Effector memory CD4-positive, alpha-beta T cell (primary cell): ENCODE results near the gene OR5C1.

ENCODE experiments used
- DNase-seq, 3 donors: peaks; one replicate each; pipeline ENCODE4 v3.0.0-alpha.2; 2020
- H3K27ac ChIP-seq: 2 replicates; pipeline ENCODE4 v1.7.0; 2013; ENCODE audit warnings: mild to moderate bottlenecking, low read length, moderate library complexity; ENCODE audit not compliant: insufficient read depth, poor library complexity, severe bottlenecking
- H3K27me3 ChIP-seq: replicated peaks from 2 replicates; pipeline ENCODE4 v1.7.0; 2013; ENCODE audit warnings: mild to moderate bottlenecking, low read length; ENCODE audit not compliant: insufficient read depth, control insufficient read depth, poor library complexity, severe bottlenecking
- H3K36me3 ChIP-seq: 2 replicates; pipeline ENCODE4 v1.7.0; 2013; ENCODE audit warnings: mild to moderate bottlenecking, low read length, moderate library complexity; ENCODE audit not compliant: control insufficient read depth, insufficient read depth
- H3K4me1 ChIP-seq: 2 replicates; pipeline ENCODE4 v1.7.0; 2013; ENCODE audit warnings: low read length, mild to moderate bottlenecking; ENCODE audit not compliant: control insufficient read depth, insufficient read depth, poor library complexity, severe bottlenecking
- H3K4me3 ChIP-seq: 2 replicates; pipeline ENCODE4 v1.7.0; 2013; ENCODE audit warnings: low read length, low read depth, mild to moderate bottlenecking; ENCODE audit not compliant: insufficient read depth, poor library complexity, severe bottlenecking
- H3K9me3 ChIP-seq: 2 replicates; pipeline ENCODE4 v1.7.0; 2013; ENCODE audit warnings: mild to moderate bottlenecking, low read length, moderate library complexity; ENCODE audit not compliant: control insufficient read depth
- total RNA-seq, 3 donors: gene quantifications; one replicate each; lab custom pipeline; 2026; lab: John Stamatoyannopoulos, UW

OR5C1 gene
- total RNA-seq = 0 reads per million in 3 donors

GRCh38 chr9:122788831-122789230, at the start of gene OR5C1:
Gene OR5C1, plus strand, starts transcription at chr9:122788933. Its CDS starts 0 bp downstream, at chr9:122788933.
- Histone ChIP-seq H3K4me1 (no peaks in the 10 kb centered on the region), H3K4me3 (no peak within 1 kb of the TSS), H3K36me3 (no peaks in the 10 kb centered on the region), H3K27ac (no peak within 1 kb of the TSS), H3K27me3 (no peaks in the 10 kb centered on the region), H3K9me3 (no peaks in the 10 kb centered on the region)
- DNase-seq = no peak

- Histone ChIP-seq H3K27me3 (no peaks in the 10 kb centered on the region), H3K4me1 (no peaks in the 10 kb centered on the region)
Observed at GRCh38 chr9:122742003-122742402, 46.7 kb upstream of the OR5C1 start, which contains the start of gene OR1L6. Gene OR1L6, plus strand, starts transcription at chr9:122742303. Its CDS starts 7,545 bp downstream, at chr9:122749848.

GRCh38 chr9:122754825-122755224, 33.9 kb upstream of the OR5C1 start:
- DNase-seq = no peak
- no peaks in the 10 kb centered on the region for H3K9me3 ChIP-seq

More at GRCh38 chr9:122742003-122742402, 46.7 kb upstream of the OR5C1 start, which contains the start of gene OR1L6:
- DNase-seq = no peak
- Histone ChIP-seq H3K9me3 (no peaks in the 10 kb centered on the region), H3K27ac (no peak within 1 kb of the TSS), H3K36me3 (no peaks in the 10 kb centered on the region), H3K4me3 (no peak within 1 kb of the TSS)

GRCh38 chr9:122767817-122768216, 20.9 kb upstream of the OR5C1 start:
- DNase-seq = no peak
- H3K36me3 ChIP-seq = no peaks in the 10 kb centered on the region
- no peak overlapping the region for H3K4me3 ChIP-seq
- H3K27me3 ChIP-seq = no peaks in the 10 kb centered on the region
- H3K27ac ChIP-seq = no peak overlapping the region
- H3K4me1 ChIP-seq = no peaks in the 10 kb centered on the region
- H3K9me3 ChIP-seq = no peaks in the 10 kb centered on the region

More at GRCh38 chr9:122754825-122755224, 33.9 kb upstream of the OR5C1 start:
- no peak overlapping the region for H3K4me3 ChIP-seq
- H3K27ac ChIP-seq = no peak overlapping the region
- no peaks in the 10 kb centered on the region for H3K36me3 ChIP-seq
- no peaks in the 10 kb centered on the region for H3K27me3 ChIP-seq
- no peaks in the 10 kb centered on the region for H3K4me1 ChIP-seq

GRCh38 chr9:122777052-122777451, 11.7 kb upstream of the OR5C1 start:
- H3K4me3 ChIP-seq = no peak overlapping the region
- H3K27me3 ChIP-seq = no peaks in the 10 kb centered on the region
- H3K9me3 ChIP-seq = no peaks in the 10 kb centered on the region
- no peak overlapping the region for H3K27ac ChIP-seq
- no peaks in the 10 kb centered on the region for H3K4me1 ChIP-seq
- DNase-seq = no peak
- H3K36me3 ChIP-seq = no peaks in the 10 kb centered on the region

GRCh38 chr9:122777935-122778627, 10.7 kb upstream of the OR5C1 start:
- Histone ChIP-seq H3K27me3 (no peaks in the 10 kb centered on the region), H3K4me1 (no peaks in the 10 kb centered on the region), H3K9me3 (no peaks in the 10 kb centered on the region), H3K27ac (no peak overlapping the region), H3K4me3 (no peak overlapping the region), H3K36me3 (no peaks in the 10 kb centered on the region)
- no peak for DNase-seq

- Histone ChIP-seq H3K36me3 (no peaks in the 10 kb centered on the region), H3K9me3 (no peaks in the 10 kb centered on the region), H3K4me3 (no peak overlapping the region), H3K4me1 (no peaks in the 10 kb centered on the region), H3K27ac (no peak overlapping the region), H3K27me3 (no peaks in the 10 kb centered on the region)
- no peak for DNase-seq
Observed at GRCh38 chr9:122779181-122779580, 9.6 kb upstream of the OR5C1 start.

- H3K27me3 ChIP-seq = no peaks in the 10 kb centered on the region
- H3K4me1 ChIP-seq = no peaks in the 10 kb centered on the region
- H3K4me3 ChIP-seq = no peak overlapping the region
- no peak for DNase-seq
- no peaks in the 10 kb centered on the region for H3K9me3 ChIP-seq
- H3K27ac ChIP-seq = no peak overlapping the region
- no peaks in the 10 kb centered on the region for H3K36me3 ChIP-seq
Observed at GRCh38 chr9:122780026-122780425, 8.7 kb upstream of the OR5C1 start.

- no peaks in the 10 kb centered on the region for H3K27me3 ChIP-seq
- H3K9me3 ChIP-seq = no peaks in the 10 kb centered on the region
- H3K27ac ChIP-seq = no peak overlapping the region
- no peak for DNase-seq
- no peaks in the 10 kb centered on the region for H3K4me1 ChIP-seq
- H3K36me3 ChIP-seq = no peaks in the 10 kb centered on the region
- H3K4me3 ChIP-seq = no peak overlapping the region
Observed at GRCh38 chr9:122781671-122782070, 7.1 kb upstream of the OR5C1 start.

- Histone ChIP-seq H3K4me1 (no peaks in the 10 kb centered on the region), H3K36me3 (no peaks in the 10 kb centered on the region), H3K27me3 (no peaks in the 10 kb centered on the region), H3K27ac (no peak overlapping the region), H3K9me3 (no peaks in the 10 kb centered on the region), H3K4me3 (no peak overlapping the region)
- DNase-seq = no peak
Observed at GRCh38 chr9:122785269-122785668, 3.5 kb upstream of the OR5C1 start.
